NCI-H446 treated with DMSO at 0.1 percent for 48 hours (cell line): ENCODE measurements around the gene PRPF40A.

Source experiments
- DNase-seq: peaks from one replicate; lab custom pipeline; 2025; lab: John Stamatoyannopoulos, UW

Gene PRPF40A

GRCh38 chr2:152651834-152652233, 65.4 kb downstream of the PRPF40A start:
- no peak for DNase-seq

DNA sequence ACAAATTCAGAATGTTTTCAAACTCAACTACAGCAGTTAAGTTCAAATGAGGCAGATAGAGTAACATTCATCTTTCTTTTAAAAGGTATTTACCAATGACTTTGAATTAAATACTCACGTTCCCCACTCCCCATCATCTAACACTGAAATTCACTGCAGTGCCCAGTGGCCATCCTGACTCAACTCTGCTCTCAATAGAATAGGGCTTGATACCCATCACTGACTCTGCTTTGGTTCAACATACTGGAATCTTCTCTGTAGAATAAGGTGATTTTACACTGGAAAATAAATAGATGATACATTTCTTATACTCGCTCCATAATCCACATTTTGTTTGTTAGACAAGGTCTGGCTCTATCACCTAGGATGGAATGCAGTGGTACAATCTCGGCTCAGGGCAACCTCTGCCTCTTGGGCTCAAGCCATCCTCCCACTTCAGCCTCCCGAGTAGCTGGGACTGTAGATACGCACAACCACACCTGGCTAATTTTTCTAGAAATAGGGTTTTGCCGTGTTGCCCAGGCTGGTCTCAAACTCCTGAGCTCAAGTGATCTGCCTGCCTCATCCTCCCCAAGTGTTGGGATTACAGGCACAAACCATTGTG, 66.4 kb downstream of the PRPF40A start:
- DNase-seq: no peak

- DNase-seq: no peak
Observed at GRCh38 chr2:152649997-152650396, 67.3 kb downstream of the PRPF40A start.

DNA sequence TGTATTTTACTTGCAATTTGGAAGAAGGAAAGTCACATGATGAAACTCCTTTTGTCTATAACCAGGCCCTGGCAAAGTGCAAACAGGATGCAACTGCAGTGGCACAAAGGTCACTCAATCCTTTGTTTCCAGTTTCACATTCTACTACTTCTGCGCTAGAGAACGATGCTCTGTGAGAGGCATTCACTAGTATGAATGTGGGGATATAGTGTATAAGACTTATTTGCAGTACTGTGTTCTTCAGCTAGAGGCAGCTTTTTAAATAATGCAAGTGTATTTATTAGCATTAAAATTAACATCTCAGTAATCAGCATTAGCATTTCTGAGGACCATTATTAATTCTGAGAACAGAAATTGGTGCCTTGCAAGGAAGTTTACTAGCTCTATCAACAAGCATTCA, 68.9 kb downstream of the PRPF40A start:
- DNase-seq: no peak

DNA sequence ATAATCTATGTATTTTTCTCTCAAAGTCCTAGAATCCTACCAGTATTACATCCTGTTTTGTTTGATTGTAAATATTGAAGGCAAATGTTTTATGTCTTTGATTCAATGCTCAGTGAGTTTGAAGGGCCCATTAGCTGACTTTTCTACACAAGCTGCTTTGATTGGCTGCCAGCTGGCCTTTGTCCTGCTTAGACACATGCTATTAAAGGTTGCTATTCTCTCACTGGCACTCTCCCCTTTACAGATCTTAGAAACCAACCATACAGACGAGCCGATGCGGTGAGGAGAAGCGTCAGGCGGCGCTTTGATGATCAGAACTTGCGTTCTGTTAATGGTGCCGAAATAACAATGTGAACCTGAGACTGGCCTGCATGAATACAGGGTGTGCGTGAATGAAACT, 69.7 kb downstream of the PRPF40A start:
- peak; percentile 22 for DNase-seq

- no peak for DNase-seq
Observed at GRCh38 chr2:152646775-152647174, 70.5 kb downstream of the PRPF40A start.

GRCh38 chr2:152646264-152646663, 71.0 kb downstream of the PRPF40A start:
- DNase-seq: no peak

DNA sequence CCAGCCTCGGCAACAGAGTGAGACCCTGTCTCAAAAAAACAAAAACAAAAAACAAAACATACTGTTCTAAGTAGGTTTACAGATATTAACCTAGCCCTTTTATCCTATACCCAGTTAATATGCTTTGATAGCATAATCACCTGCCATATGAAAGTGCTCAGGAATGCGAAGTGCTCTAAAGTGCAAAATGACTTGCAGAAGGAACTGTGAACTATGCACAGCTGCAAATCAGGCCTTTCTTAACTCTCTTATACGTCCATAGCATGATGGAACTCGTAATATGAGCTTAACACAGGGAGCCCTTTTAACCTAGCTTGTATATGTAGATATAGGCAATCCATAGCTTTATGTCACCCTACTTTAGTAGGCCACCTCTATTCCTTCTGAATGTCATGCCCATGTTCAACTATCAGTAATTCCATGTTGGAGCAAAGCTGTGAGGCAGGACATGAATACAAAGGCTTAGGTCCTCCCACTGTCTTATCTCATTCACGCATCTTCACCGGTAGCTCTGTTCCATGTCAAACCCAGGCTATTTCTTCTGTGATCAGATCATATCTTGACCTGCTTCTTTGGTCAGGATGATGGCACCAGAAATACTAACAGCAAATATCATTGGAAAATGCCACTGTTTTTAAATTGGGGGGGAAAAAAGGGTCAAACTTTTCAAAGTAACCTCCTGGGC, 72.9 kb downstream of the PRPF40A start:
- no peak for DNase-seq

DNA sequence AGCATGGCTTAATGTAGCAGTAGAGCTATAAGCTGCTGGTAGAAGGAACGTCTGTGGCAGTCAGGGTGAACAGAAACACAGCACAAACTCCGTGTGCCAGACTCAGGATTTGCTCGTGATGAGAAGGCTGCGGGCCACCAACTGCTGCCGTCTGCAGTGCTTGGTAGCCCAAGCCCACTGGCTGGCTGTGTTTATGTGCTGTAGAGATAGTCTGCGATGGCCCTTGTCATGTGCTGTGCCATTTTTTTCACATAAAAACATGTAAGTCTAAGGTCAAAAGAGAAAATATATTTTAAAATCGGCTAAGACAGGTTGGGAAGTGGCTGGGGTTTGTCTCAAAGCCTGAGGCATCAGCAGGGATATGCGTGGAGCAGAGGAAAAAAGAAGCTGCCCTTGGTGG, 78.7 kb downstream of the PRPF40A start:
- DNase-seq: no peak

DNA sequence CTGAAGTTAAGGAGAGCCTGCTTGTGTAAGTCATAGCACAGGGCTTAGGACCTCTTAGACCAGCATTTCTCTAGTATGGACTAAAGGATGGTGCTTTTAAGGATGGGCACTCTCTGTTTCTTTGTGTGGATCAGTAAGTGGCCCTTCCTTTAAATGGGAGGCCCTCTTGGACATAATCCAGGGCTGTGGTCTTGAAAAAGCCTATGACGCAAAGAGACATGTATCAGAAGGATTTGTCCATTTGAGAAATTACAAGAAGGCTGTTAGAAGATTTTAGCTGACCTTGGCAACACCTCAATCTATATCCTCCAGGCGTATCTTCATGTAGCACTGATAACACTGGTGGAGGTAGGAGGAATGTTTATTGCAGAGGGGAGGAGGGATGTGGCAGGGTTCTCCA, 79.2 kb downstream of the PRPF40A start:
- no peak for DNase-seq

DNA sequence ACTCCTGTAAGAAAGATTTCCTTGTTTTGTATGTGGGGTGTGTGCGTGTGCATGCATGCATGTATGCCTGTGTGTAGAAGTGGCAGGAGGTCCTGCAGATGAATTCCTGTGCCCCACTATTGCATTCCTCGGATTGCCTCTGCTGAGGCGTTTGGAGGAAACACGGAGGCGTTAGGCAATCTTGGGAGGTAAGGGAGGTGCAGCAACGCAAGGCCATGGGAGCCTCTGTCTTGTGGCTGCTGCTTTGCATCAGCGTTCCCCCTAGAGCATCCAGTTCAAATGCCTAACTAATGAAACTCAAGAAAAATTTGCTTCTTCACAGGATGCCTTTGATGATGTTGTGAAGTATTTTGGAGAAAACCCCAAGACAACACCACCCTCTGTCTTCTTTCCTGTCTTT, 80.0 kb downstream of the PRPF40A start:
- DNase-seq: no peak

DNA sequence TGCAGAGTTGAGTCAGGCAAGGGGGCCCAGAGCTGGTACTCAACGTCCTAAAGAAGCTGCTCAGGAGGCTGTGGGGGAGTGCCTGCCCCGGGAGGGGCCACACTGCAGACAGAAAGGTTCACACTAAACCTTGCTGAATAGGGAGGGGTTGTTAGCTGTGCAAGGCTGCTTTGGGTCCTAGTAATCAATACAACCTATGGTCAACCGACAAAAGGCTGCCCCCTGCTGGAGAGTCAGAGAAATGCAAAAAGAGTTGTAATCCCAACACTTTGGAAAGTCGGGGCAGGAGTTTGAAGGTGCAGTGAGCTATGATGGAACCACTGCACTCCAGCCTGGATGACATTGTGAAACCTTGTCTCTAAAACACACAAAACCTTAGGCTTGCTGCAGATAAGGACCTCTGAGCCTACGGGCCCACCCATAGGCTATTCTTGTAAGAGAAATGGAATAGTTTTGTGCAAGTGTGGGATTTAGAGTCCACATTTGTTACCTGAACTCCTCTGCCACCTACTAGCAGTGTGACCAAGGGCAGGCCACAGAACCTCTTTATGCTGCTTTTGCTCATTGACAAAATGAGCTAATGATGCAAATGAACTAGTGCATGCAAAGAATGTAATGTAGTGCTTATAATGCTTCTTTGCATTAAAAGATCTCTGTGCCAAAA, 81.5 kb downstream of the PRPF40A start:
- peak; percentile 45 for DNase-seq

GRCh38 chr2:152632736-152633135, 84.5 kb downstream of the PRPF40A start:
- DNase-seq: no peak

- no peak for DNase-seq
Observed at GRCh38 chr2:152630466-152630865, 86.8 kb downstream of the PRPF40A start.

DNA sequence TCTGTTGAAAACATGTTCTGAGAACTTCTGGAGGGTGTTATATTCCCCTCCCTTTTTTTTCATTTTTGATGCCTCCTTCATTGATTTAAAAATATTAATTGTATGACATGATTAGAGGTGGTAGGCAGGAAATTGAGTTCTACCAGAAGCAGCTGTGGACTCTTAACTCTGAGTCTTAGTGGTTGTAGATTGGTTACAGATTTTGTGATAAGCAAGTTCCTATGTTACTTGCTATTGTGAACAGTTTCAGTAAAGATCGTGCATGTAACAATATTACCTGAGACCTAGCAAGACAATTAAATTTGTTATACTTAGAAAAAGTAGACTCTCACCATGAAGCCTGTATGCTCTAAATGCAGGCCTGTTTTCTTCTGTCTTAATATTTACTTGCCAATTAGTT, 88.1 kb downstream of the PRPF40A start:
- DNase-seq: no peak

GRCh38 chr2:152627351-152627957, 89.8 kb downstream of the PRPF40A start:
- DNase-seq: no peak

DNA sequence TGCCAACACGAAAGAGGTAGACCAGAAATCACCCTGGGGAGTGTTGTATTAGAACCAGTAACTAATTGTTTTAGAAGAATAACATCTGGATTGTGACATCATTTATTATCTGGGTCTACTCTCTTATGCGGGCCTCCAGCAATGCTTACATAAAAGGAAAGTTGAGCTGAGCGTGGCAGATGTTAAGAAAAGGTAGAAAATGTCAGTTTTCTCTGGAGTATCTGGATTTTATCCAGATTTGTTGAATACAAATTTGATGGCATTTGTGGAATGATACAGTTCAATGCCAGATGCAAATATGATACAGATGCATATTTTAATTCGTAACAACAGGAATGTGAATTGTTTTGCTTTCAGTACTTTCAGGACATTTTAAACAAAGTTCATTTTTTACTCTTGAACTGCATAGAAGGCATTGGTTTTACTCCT, 90.3 kb downstream of the PRPF40A start:
- no peak for DNase-seq

- no peak for DNase-seq
Observed at GRCh38 chr2:152624805-152625204, 92.5 kb downstream of the PRPF40A start.

GRCh38 chr2:152623775-152624174, 93.5 kb downstream of the PRPF40A start:
- DNase-seq: no peak

- no peak for DNase-seq
Observed at GRCh38 chr2:152623076-152623740, 94.1 kb downstream of the PRPF40A start.

- DNase-seq: no peak
Observed at GRCh38 chr2:152622219-152622618, 95.0 kb downstream of the PRPF40A start.

DNA sequence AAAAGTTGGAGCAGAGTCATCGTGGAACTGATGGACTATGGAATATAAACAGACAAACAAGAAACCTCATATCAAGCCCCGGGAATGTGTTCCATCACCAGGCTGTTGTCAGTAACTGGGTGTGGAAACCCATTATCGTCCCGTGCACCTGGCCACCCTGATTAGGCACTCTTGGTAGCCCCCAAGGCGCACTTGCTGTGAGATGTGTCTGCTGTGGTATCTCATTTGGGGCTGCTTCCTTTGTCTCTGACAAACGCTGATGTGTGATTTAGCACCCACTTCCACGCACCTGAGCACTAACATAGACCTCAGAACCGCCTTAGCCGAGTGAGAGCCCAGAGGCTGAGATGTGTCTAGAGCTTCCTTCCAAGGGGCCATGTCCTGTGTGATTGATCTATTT, 96.3 kb downstream of the PRPF40A start:
- DNase-seq: no peak
